CD14-positive monocyte (primary cell): Measurements from ENCODE around the gene PRKAB1. TPM values are rescaled to one million over a fixed set of nuclear protein-coding genes. Genes with fewer than 3 reads are reported as not detected.

Experiments
- DNase-seq, 3 donors: peaks; one replicate each; pipeline ENCODE4 v3.0.0-alpha.2; 2011 to 2022
- H2AFZ ChIP-seq: 2 replicates; pipeline ENCODE4 v1.6.0; 2012; ENCODE audit warnings: mild to moderate bottlenecking, low read depth, low read length, inconsistent platforms; ENCODE audit not compliant: insufficient read depth, poor library complexity, severe bottlenecking
- H3K27ac ChIP-seq, 2 donors: 1 replicate in 1 of 2; 2 replicates in 1 of 2; pipeline ENCODE4 v1.5.1; 2012 to 2013; ENCODE audit warnings: low read length in 2 of 2, control low read depth in 1 of 2, inconsistent platforms in 1 of 2, low read depth in 1 of 2, mild to moderate bottlenecking in 1 of 2
- H3K27me3 ChIP-seq, 2 donors: one replicate each; pipeline versions ENCODE4 v1.6.0 to v1.6.1; 2011 to 2013; ENCODE audit warnings: low read length in 2 of 2; ENCODE audit not compliant: control insufficient read depth in 2 of 2, insufficient read depth in 2 of 2
- H3K36me3 ChIP-seq, 2 donors: replicated peaks in 1 of 2; 1 replicate in 1 of 2; 2 replicates in 1 of 2; pipeline versions ENCODE4 v1.5.1 to v1.6.1; 2012 to 2013; ENCODE audit warnings: low read length in 2 of 2, control low read depth in 1 of 2, inconsistent platforms in 1 of 2, mild to moderate bottlenecking in 1 of 2; ENCODE audit not compliant: insufficient read depth in 2 of 2, control insufficient read depth in 1 of 2
- H3K4me1 ChIP-seq, 2 donors: 1 replicate in 1 of 2; 2 replicates in 1 of 2; pipeline versions ENCODE4 v1.5.1 to v1.6.1; 2012 to 2013; ENCODE audit warnings: low read length in 2 of 2, control low read depth in 1 of 2, inconsistent platforms in 1 of 2, mild to moderate bottlenecking in 1 of 2, moderate library complexity in 1 of 2; ENCODE audit not compliant: insufficient read depth in 2 of 2, control insufficient read depth in 1 of 2
- H3K4me2 ChIP-seq: replicated peaks from 2 replicates; pipeline ENCODE3; 2012; ENCODE audit warnings: low read length, moderate library complexity, mild to moderate bottlenecking; ENCODE audit not compliant: poor library complexity, severe bottlenecking; ENCODE audit errors: extremely low read depth
- H3K4me3 ChIP-seq, 3 experiments: fragments of 200-600 bp in 1 of 3; sonication (generic) in 1 of 3; replicated peaks in 1 of 3; 1 replicate in 2 of 3; 2 replicates in 1 of 3; pipeline ENCODE4 v1.5.1; 2011 to 2013; ENCODE audit warnings: low read length in 3 of 3, mild to moderate bottlenecking in 3 of 3, control low read depth in 2 of 3, low read depth in 2 of 3, inconsistent platforms in 1 of 3, moderate library complexity in 1 of 3
- H3K79me2 ChIP-seq: 2 replicates; pipeline ENCODE4 v1.6.0; 2012; ENCODE audit warnings: mild to moderate bottlenecking, control low read depth, inconsistent platforms, low read length, moderate library complexity; ENCODE audit not compliant: insufficient read depth
- H3K9ac ChIP-seq: 2 replicates; pipeline ENCODE4 v1.6.0; 2017; ENCODE audit warnings: low read length, mild to moderate bottlenecking; ENCODE audit not compliant: insufficient read depth, poor library complexity, severe bottlenecking
- H3K9me3 ChIP-seq, 2 donors: replicated peaks in 1 of 2; 1 replicate in 1 of 2; 2 replicates in 1 of 2; pipeline versions ENCODE4 v1.5.1 to v1.6.1; 2012 to 2013; ENCODE audit warnings: low read length in 2 of 2, control low read depth in 1 of 2; ENCODE audit not compliant: control insufficient read depth in 1 of 2, insufficient read depth in 1 of 2
- H4K20me1 ChIP-seq: 2 replicates; pipeline ENCODE4 v1.6.0; 2012; ENCODE audit warnings: mild to moderate bottlenecking, low read length, control low read depth, moderate library complexity; ENCODE audit not compliant: insufficient read depth
- H3K27ac Mint-ChIP-seq, 7 donors: one replicate each; pipeline ENCODE4 v1.8.0; 2020; ENCODE audit warnings: mild to moderate bottlenecking in 7 of 7, mixed read lengths in 7 of 7, moderate library complexity in 6 of 7, inconsistent platforms in 2 of 7
- H3K27me3 Mint-ChIP-seq, 3 donors: one replicate each; pipeline ENCODE4 v1.8.0; 2021 to 2022; ENCODE audit warnings: low read depth in 3 of 3, mild to moderate bottlenecking in 3 of 3, mixed read lengths in 3 of 3, moderate library complexity in 3 of 3, inconsistent platforms in 1 of 3
- H3K36me3 Mint-ChIP-seq, 2 donors: one replicate each; pipeline ENCODE4 v1.8.0; 2020; ENCODE audit warnings: mixed read lengths in 2 of 2, inconsistent platforms in 1 of 2, mild to moderate bottlenecking in 1 of 2
- H3K4me1 Mint-ChIP-seq: one replicate; pipeline ENCODE4 v1.8.0; 2020; ENCODE audit warnings: mild to moderate bottlenecking, mixed read lengths
- H3K4me3 Mint-ChIP-seq, 2 donors: one replicate each; pipeline ENCODE4 v1.8.0; 2020; ENCODE audit warnings: mild to moderate bottlenecking in 2 of 2, mixed read lengths in 2 of 2, moderate library complexity in 1 of 2
- H3K9me3 Mint-ChIP-seq, 7 donors: one replicate each; pipeline ENCODE4 v1.8.0; 2020 to 2022; ENCODE audit warnings: mixed read lengths in 7 of 7, mild to moderate bottlenecking in 6 of 7, moderate library complexity in 6 of 7, inconsistent platforms in 2 of 7
- CTCF ChIP-seq: fragments of 200-600 bp; IDR thresholded peaks from one replicate; pipeline ENCODE4 v1.8.0; 2022; ENCODE audit warnings: antibody characterized with exemption, mild to moderate bottlenecking
- WGBS: methylation state at CpG from one replicate; pipeline ENCODE4 v1.1.5; 2013; ENCODE audit warnings: missing lambda C conversion rate; ENCODE audit not compliant: insufficient coverage; 5-methylcytosine and 5-hydroxymethylcytosine counted together
- intact Hi-C, 2 donors: fragments of 100-400 bp; cut with micrococcal nuclease; formaldehyde crosslinking; loops; one replicate each; pipeline versions ENCODE4 v1.15.0 to v1.15.1; 2023
- polyA plus RNA-seq, 3 donors: library from polyadenylated mRNA; depleted of rRNA in 1 of 3; unstranded in 2 of 3; stranded (reverse) in 1 of 3; fragments of 300-500 nt in 2 of 3; fragments of >200 nt in 1 of 3; fragmentation: Illumina TruSeq in 2 of 3; gene quantifications; 1 replicate in 2 of 3; 2 replicates in 1 of 3; pipeline ENCODE4 v1.2.3, GENCODE V29; 2012 to 2021

The PRKAB1 gene
- polyA plus RNA-seq, 3 donors: 20.5 to 35.9 (median 23.0) TPM

- Histone ChIP-seq H3K9me3 (no peaks in the 10 kb centered on the region), H3K4me3 (peak overlapping the region; percentile 74 to 98 (median 93)), H3K4me1 (peaks cover 28 to 42% of the 10 kb centered on the region in 2 donors), H4K20me1 (peaks cover 9% of the 10 kb centered on the region), H3K79me2 (peaks cover 59% of the 10 kb centered on the region), H3K36me3 (peaks cover 28 to 38% of the 10 kb centered on the region in 2 donors), H3K4me2 (peak overlapping the region; percentile 87), H3K9ac (peak overlapping the region; percentile 97), H3K27ac (peak overlapping the region; percentile 90 to 95), H2AFZ (peak overlapping the region; percentile 99), H3K27me3 (no peaks in the 10 kb centered on the region)
- intact Hi-C loops: no loop called here
- 10% methylated on average over 4 of the region's 14 CpGs for WGBS
- no peak for TF ChIP-seq CTCF
- DNase-seq: peak in 1 of 3 donors; percentile 8
- Mint-ChIP-seq H3K4me1 (peaks cover 40% of the 10 kb centered on the region), H3K4me3 (peak overlapping the region; percentile 88 to 92), H3K9me3 (peaks cover 0 to 3% (median 0%) of the 10 kb centered on the region in 7 donors), H3K27ac (peak overlapping the region; percentile 88 to 96 (median 92)), H3K27me3 (peaks cover 0 to 2% (median 0%) of the 10 kb centered on the region in 3 donors), H3K36me3 (peaks cover 33 to 34% of the 10 kb centered on the region in 2 donors)
Observed at GRCh38 chr12:119668324-119668841, 450 bp downstream of the PRKAB1 start.

DNA sequence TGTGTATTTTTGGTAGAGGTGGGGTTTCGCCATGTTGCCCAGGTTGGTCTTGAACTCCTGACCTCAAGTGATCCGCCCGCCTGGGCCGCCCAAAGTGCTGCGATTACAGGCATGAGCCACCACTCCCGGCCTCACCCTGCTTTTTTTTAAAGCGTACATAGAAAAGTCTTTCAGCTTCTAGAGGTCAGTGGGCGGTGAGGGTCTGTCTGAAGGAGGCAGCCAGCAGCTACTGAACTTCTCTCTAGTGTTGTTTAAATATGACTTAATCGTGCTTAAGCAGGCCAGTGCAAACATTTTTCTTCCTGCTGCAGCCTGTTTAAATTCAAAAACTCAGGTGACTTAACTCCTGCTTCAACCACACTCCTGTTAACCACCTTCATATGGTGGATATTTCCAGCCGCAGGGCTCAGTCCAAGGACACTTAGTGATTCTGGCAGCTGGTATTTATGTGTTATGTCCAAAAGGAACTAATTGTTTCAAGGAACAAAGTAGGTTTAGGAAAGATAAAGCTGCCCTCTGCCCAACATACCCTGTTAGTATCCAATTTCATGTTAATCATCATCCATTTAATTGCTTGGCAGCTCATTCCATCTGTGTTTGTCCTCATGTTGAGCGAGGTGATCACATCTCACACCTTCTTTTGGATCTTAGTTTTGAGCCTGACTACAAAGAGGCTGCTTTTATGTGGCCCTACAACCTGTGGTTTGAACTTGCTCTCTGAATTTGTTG lies 2.0 kb downstream of the PRKAB1 start:
- H3K4me2 ChIP-seq: no peak overlapping the region
- no peak overlapping the region for H2AFZ ChIP-seq
- peaks cover 17% of the 10 kb centered on the region for H4K20me1 ChIP-seq
- peaks cover 44 to 53% of the 10 kb centered on the region in 2 donors for H3K36me3 ChIP-seq
- Mint-ChIP-seq H3K4me1 (peaks cover 47% of the 10 kb centered on the region), H3K27me3 (peaks cover 0 to 2% (median 0%) of the 10 kb centered on the region in 3 donors), H3K9me3 (no peaks in the 10 kb centered on the region), H3K36me3 (peaks cover 47 to 49% of the 10 kb centered on the region in 2 donors), H3K4me3 (peak overlapping the region in 1 of 2 donors; percentile 54), H3K27ac (peak overlapping the region in 2 of 7 donors; percentile 15 to 55)
- TF ChIP-seq CTCF: no peak
- 100% methylated on average over 3 of the region's 11 CpGs for WGBS
- DNase-seq: no peak
- no peaks in the 10 kb centered on the region for H3K27me3 ChIP-seq
- peaks cover 28 to 46% of the 10 kb centered on the region in 2 donors for H3K4me1 ChIP-seq
- no peak overlapping the region for H3K9ac ChIP-seq
- no peaks in the 10 kb centered on the region for H3K9me3 ChIP-seq
- H3K27ac ChIP-seq: peak overlapping the region in 1 of 2 donors; percentile 36
- H3K4me3 ChIP-seq: no peak overlapping the region
- intact Hi-C loops: loop anchor here (2.0 to 10.0 kb wide), 2 partner anchors 13 to 205 kb away; partner anchors contain the start of gene CIT (in 1 of the 2)
- H3K79me2 ChIP-seq: peaks cover 59% of the 10 kb centered on the region
